H1 (cell line): Measurements from ENCODE around the gene FAM177B. TPM values are rescaled to one million over a fixed set of nuclear protein-coding genes. Genes with fewer than 3 reads are reported as not detected.

Source experiments
- CTCF ChIP-seq, 3 experiments: IDR thresholded peaks; 1 replicate in 2 of 3; 2 replicates in 1 of 3; pipeline versions ENCODE4 v1.5.1 to v1.6.1; 2011; ENCODE audit warnings: low read length in 3 of 3, mild to moderate bottlenecking in 3 of 3, inconsistent platforms in 2 of 3, low read depth in 1 of 3, moderate library complexity in 1 of 3; ENCODE audit not compliant: insufficient read depth in 1 of 3; ENCODE audit errors: control extremely low read depth in 1 of 3
- EGR1 ChIP-seq: IDR thresholded peaks from 2 replicates; pipeline ENCODE4 v1.6.1; 2011; ENCODE audit warnings: low read depth, low read length, borderline replicate concordance
- HDAC2 ChIP-seq, 2 experiments: fragments of 300-600 bp in 1 of 2; sonication (generic) in 1 of 2; IDR thresholded peaks; 2 replicates each; pipeline ENCODE4 v1.6.1; 2011 to 2012; ENCODE audit warnings: low read depth in 2 of 2, low read length in 2 of 2, mild to moderate bottlenecking in 2 of 2, moderate library complexity in 2 of 2, borderline replicate concordance in 1 of 2, inconsistent platforms in 1 of 2
- SIN3A ChIP-seq, 2 experiments: IDR thresholded peaks in 1 of 2; conservative IDR thresholded peaks in 1 of 2; 2 replicates each; pipeline ENCODE4 v1.6.1; 2011 to 2012; ENCODE audit warnings: low read length in 2 of 2, improper control_type of control experiment in 1 of 2, low read depth in 1 of 2, mild to moderate bottlenecking in 1 of 2
- SIX5 ChIP-seq: IDR thresholded peaks from 2 replicates; pipeline ENCODE4 v1.6.1; 2011; ENCODE audit warnings: mild to moderate bottlenecking, low read depth, low read length
- SP4 ChIP-seq: IDR thresholded peaks from 2 replicates; pipeline ENCODE4 v1.6.1; 2012; ENCODE audit warnings: low read length, inconsistent platforms
- YY1 ChIP-seq: IDR thresholded peaks from 2 replicates; pipeline ENCODE4 v1.6.1; 2011; ENCODE audit warnings: low read depth, mild to moderate bottlenecking, low read length
- polyA plus RNA-seq, 7 experiments: library from polyadenylated mRNA; depleted of rRNA in 3 of 7; stranded (reverse) in 5 of 7; unstranded in 2 of 7; fragments of >200 nt in 5 of 7; fragments of 200-250 nt in 2 of 7; gene quantifications; 1 replicate in 5 of 7; 2 replicates in 1 of 7; 4 replicates in 1 of 7; pipeline versions ENCODE4 v1.2.1 to v1.2.3, GENCODE V29; 2011 to 2013; ENCODE audit warnings: missing spikeins in 2 of 7, mixed read lengths in 2 of 7
- total RNA-seq: library from RNA; stranded (reverse); fragmentation: NEBNext Ultra II Directional; extraction: Animal tissue kit (Norgen Biotek cat#: 25700); gene quantifications from 2 replicates; pipeline ENCODE4 v1.2.1, GENCODE V29; 2021

The FAM177B gene
- total and polyA plus RNA-seq, 2 of the 8 experiments (the other 6 are each of a cell fraction or from before 2014, with no cell fraction given): 0.06 TPM; not detected in 1

- TF ChIP-seq SP4 (no peak), YY1 (peak; percentile 100), SIN3A (conservative IDR thresholded peaks at IDR 0.05 in 1 of 2, IDR thresholded peaks at IDR 0.05 in 1 of 2; ENCODE audit: low read depth in 1 of 2, low read length in 2 of 2) (peak; percentile 77 to 96; a peak in 3 of 4 replicates), CTCF (IDR thresholded peaks at IDR 0.05; ENCODE audit: control extremely low read depth in 1 of 3, insufficient read depth in 1 of 3, low read depth in 1 of 3, low read length in 3 of 3) (no peak), EGR1 (no peak), HDAC2 (IDR thresholded peaks at IDR 0.05; ENCODE audit: borderline replicate concordance in 1 of 2, low read depth in 2 of 2, low read length in 2 of 2) (no peak; a peak in 1 of 4 replicates), SIX5 (peak; percentile 47; the same call in 1 of the 2 replicates)
These were observed 24.5 kb upstream of the FAM177B start, which contains the start of the genes AIDA and BROX (continued) for GRCh38 chr1:222712253-222713090.
